Nephron progenitor cell (in vitro differentiated cells): ENCODE results near the gene CBLB.
A peak's percentile ranks its signal among the peaks of the same experiment; 100 is the strongest.
"Not testable (repeated sequence)": the region's sequence is repeated elsewhere in the genome, so short reads cannot be mapped to it uniquely, and the experiment has no call there.

ENCODE experiments used
- DNase-seq: peaks from one replicate; pipeline ENCODE4 v3.0.0; 2021
- H3K27ac Mint-ChIP-seq: 2 replicates; pipeline ENCODE4 v1.8.0; 2021; ENCODE audit warnings: mild to moderate bottlenecking, moderate library complexity, mixed read lengths
- H3K27me3 Mint-ChIP-seq: 2 replicates; pipeline ENCODE4 v1.8.0; 2021; ENCODE audit warnings: mild to moderate bottlenecking, low read depth, mixed read lengths; ENCODE audit not compliant: poor library complexity
- H3K36me3 Mint-ChIP-seq: 2 replicates; pipeline ENCODE4 v1.8.0; 2021; ENCODE audit warnings: low read depth, mixed read lengths
- H3K4me1 Mint-ChIP-seq: 2 replicates; pipeline ENCODE4 v1.8.0; 2021; ENCODE audit warnings: mixed read lengths
- H3K4me3 Mint-ChIP-seq: 2 replicates; pipeline ENCODE4 v1.8.0; 2021; ENCODE audit warnings: mild to moderate bottlenecking, moderate library complexity, mixed read lengths
- H3K9me3 Mint-ChIP-seq: 2 replicates; pipeline ENCODE4 v1.8.0; 2021; ENCODE audit warnings: mild to moderate bottlenecking, moderate library complexity, mixed read lengths
- TF ChIP-seq, protein P1 (sequence below): fragments of 200-600 bp; sonication (generic); IDR thresholded peaks from 2 replicates; pipeline ENCODE4 v1.5.0; 2021; ENCODE audit warnings: antibody characterized with exemption

Gene CBLB

DNA sequence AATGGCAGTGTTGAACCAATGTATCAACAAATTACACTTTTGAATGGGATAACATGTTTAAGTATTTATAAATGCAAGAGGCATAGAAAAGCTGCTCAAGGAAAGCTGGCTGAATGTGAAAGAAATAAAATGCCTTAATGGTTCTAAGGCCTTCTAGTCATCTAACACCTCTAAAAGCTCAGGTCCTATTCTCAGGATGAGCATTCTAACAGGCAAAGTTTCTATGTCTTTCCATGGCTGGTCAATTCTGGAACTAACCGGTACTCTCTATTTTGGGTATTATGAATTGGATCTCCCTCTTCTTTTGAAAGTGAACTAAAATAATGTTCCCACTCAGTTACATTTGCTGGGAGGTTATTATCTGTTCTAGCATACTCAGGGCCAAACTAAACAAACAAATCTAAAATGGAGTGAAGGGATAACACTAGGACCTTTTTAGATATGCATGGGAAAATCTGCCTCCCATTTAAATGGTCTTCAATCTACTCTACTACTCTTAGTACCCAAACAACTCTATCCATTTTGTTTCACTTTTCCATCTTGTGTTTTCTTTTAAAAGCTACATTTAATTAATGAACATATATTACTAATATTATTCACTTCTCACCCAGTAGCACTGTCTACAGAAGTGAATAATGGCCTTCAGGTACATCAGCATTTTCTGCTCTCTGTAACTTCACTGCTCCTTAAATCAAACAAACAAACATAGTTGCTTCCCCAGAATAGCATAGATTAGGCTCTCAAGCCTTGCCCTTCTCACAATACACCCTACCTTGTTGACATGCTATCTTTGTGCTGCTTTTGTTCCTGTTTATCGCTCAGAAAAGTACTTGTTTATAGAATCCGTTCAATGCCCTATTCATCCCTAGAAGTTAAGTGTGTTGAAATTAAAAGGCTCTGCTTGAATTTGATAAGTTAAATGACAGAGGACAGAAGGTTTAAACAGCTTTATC lies 46.4 kb downstream of the CBLB start:
- no peak for DNase-seq
- peaks cover 14% of the 10 kb centered on the region for H3K4me1 Mint-ChIP-seq
- no peak overlapping the region for H3K4me3 Mint-ChIP-seq
- no peaks in the 10 kb centered on the region for H3K9me3 Mint-ChIP-seq
- peaks cover 68% of the 10 kb centered on the region for H3K36me3 Mint-ChIP-seq
- H3K27ac Mint-ChIP-seq = peak overlapping the region; percentile 15
- peaks cover 2% of the 10 kb centered on the region for H3K27me3 Mint-ChIP-seq
- TF ChIP-seq, protein P1, sequence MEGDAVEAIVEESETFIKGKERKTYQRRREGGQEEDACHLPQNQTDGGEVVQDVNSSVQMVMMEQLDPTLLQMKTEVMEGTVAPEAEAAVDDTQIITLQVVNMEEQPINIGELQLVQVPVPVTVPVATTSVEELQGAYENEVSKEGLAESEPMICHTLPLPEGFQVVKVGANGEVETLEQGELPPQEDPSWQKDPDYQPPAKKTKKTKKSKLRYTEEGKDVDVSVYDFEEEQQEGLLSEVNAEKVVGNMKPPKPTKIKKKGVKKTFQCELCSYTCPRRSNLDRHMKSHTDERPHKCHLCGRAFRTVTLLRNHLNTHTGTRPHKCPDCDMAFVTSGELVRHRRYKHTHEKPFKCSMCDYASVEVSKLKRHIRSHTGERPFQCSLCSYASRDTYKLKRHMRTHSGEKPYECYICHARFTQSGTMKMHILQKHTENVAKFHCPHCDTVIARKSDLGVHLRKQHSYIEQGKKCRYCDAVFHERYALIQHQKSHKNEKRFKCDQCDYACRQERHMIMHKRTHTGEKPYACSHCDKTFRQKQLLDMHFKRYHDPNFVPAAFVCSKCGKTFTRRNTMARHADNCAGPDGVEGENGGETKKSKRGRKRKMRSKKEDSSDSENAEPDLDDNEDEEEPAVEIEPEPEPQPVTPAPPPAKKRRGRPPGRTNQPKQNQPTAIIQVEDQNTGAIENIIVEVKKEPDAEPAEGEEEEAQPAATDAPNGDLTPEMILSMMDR = no peak

DNA sequence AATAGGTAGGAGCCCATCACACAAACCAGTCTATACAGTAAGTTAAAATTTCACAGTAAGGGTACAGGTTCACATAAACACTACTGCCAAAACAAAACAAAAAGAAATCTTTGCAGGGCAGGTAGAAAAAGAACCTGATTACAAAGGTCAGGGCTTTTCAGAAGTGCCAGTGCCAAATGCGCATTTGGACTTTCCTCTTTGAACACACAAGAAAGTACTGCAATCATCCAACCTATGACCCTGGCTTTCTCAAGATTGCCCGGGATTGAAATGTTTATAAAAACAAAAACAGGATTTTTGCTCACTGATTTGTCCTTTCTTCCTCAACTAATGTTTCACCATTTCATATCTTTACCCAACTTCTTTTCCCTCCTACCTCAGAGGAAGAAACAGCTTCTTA lies 47.4 kb downstream of the CBLB start:
- peaks cover 11% of the 10 kb centered on the region for H3K4me1 Mint-ChIP-seq
- TF ChIP-seq, protein P1 = no peak
- H3K36me3 Mint-ChIP-seq = peaks cover 69% of the 10 kb centered on the region
- DNase-seq = no peak
- H3K27ac Mint-ChIP-seq = no peak overlapping the region
- no peak overlapping the region for H3K4me3 Mint-ChIP-seq
- peaks cover 2% of the 10 kb centered on the region for H3K27me3 Mint-ChIP-seq
- H3K9me3 Mint-ChIP-seq = no peaks in the 10 kb centered on the region

DNA sequence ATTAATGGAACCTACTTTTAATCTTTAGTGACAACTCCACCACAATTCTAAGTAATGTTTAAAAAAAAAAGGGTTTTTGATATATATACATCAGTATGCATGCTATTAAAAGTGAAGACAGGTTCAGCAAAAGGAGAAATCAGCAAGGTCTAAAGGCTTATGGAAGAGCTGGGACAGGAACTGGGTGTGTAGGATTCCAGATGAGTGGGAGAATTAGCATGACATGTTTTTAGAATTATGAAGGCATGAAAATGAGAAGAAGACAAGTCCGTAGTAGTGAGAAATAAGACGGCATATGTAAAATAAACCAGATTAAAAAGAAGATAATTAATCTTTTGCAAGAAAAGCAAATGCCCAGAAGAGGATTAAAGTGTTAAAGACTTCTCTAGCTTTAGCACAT lies 52.0 kb downstream of the CBLB start:
- TF ChIP-seq, protein P1 = no peak
- Mint-ChIP-seq H3K4me3 (no peak overlapping the region), H3K4me1 (no peaks in the 10 kb centered on the region), H3K27ac (no peak overlapping the region), H3K9me3 (peaks cover 10% of the 10 kb centered on the region), H3K36me3 (peaks cover 43% of the 10 kb centered on the region), H3K27me3 (no peaks in the 10 kb centered on the region)
- DNase-seq = no peak

GRCh38 chr3:105815331-105815730 lies 53.5 kb downstream of the CBLB start:
- Mint-ChIP-seq H3K9me3 (peaks cover 10% of the 10 kb centered on the region), H3K36me3 (peaks cover 29% of the 10 kb centered on the region)
- H3K27me3 Mint-ChIP-seq, H3K4me1 Mint-ChIP-seq, H3K4me3 Mint-ChIP-seq, H3K27ac Mint-ChIP-seq, DNase-seq: not testable (repeated sequence)

DNA sequence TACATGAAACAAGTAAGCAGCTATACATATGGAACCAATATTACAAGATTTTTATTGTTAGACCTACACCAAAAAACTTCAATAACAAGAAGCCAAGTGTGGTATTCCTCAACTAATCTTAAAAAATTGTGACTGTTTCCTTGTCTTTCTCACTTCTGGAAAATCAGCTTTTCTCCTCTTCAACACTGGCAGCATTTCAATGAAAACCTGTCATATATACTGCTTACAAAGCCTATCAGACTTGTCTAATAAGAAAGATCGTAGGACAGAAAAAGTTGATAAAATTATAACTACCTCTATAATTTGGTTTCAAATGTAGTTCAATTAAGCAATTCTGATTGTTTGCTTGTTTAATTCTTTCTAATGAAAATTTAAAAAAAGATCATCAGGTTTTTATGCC lies 55.1 kb downstream of the CBLB start:
- Mint-ChIP-seq H3K27ac (no peak overlapping the region), H3K9me3 (peaks cover 10% of the 10 kb centered on the region), H3K4me3 (no peak overlapping the region), H3K36me3 (peaks cover 25% of the 10 kb centered on the region), H3K27me3 (no peaks in the 10 kb centered on the region), H3K4me1 (no peaks in the 10 kb centered on the region)
- TF ChIP-seq, protein P1 = no peak
- no peak for DNase-seq

- Mint-ChIP-seq H3K4me1 (no peaks in the 10 kb centered on the region), H3K9me3 (peaks cover 10% of the 10 kb centered on the region), H3K36me3 (peaks cover 22% of the 10 kb centered on the region), H3K4me3 (no peak overlapping the region), H3K27me3 (no peaks in the 10 kb centered on the region), H3K27ac (no peak overlapping the region)
- DNase-seq = no peak
- TF ChIP-seq, protein P1 = no peak
Measured at GRCh38 chr3:105812194-105812586, 56.6 kb downstream of the CBLB start.
